HL-60 (cell line): ENCODE results near the gene ALG3.

Experiments
- DNase-seq, 2 experiments: peaks; one replicate each; pipeline ENCODE4 v3.0.0-alpha.2; 2010 to 2020; ENCODE audit warnings: low read depth in 1 of 2, low spot score in 1 of 2
- H3K27ac ChIP-seq: fragments of 250-450 bp; sonication (Bioruptor Pico); replicated peaks from 2 replicates; pipeline ENCODE4 v1.5.1; 2020; ENCODE audit warnings: mild to moderate bottlenecking, moderate library complexity
- H3K27me3 ChIP-seq: fragments of 250-450 bp; sonication (Bioruptor Pico); 2 replicates; pipeline ENCODE4 v1.5.1; 2021; ENCODE audit warnings: mild to moderate bottlenecking, moderate library complexity; ENCODE audit not compliant: insufficient read depth, poor library complexity, severe bottlenecking
- H3K4me3 ChIP-seq: replicated peaks from 2 replicates; pipeline ENCODE4 v1.5.1; 2011; ENCODE audit warnings: mild to moderate bottlenecking, control low read depth, low read length; ENCODE audit not compliant: insufficient read depth
- CTCF ChIP-seq: IDR thresholded peaks from one replicate; pipeline ENCODE4 v1.5.1; 2011; ENCODE audit warnings: low read length, control low read depth, inconsistent platforms; ENCODE audit not compliant: insufficient read depth
- GABPA ChIP-seq: IDR thresholded peaks from 2 replicates; pipeline ENCODE4 v1.6.1; 2012; ENCODE audit warnings: low read depth
- POLR2AphosphoS5 ChIP-seq: IDR thresholded peaks from 2 replicates; pipeline ENCODE4 v1.6.1; 2012; ENCODE audit warnings: low read depth
- REST ChIP-seq: IDR thresholded peaks from 2 replicates; pipeline ENCODE4 v1.6.1; 2012; ENCODE audit warnings: low read depth; ENCODE audit not compliant: insufficient replicate concordance
- SPI1 ChIP-seq: IDR thresholded peaks from 2 replicates; pipeline ENCODE4 v1.6.1; 2012; ENCODE audit warnings: low read depth, mild to moderate bottlenecking, borderline replicate concordance

ALG3 gene

GRCh38 chr3:184234671-184235380, 13.9 kb downstream of the ALG3 start:
- Histone ChIP-seq H3K27me3 (peaks cover 22% of the 10 kb centered on the region), H3K27ac (no peak overlapping the region)

GRCh38 chr3:184234224-184234623, 14.5 kb downstream of the ALG3 start:
- TF ChIP-seq GABPA (no peak), SPI1 (no peak), POLR2AphosphoS5 (no peak), CTCF (no peak), REST (no peak)
- peaks cover 26% of the 10 kb centered on the region for H3K27me3 ChIP-seq
- DNase-seq, result peak in 1 of 2 experiments; percentile 21
- H3K4me3 ChIP-seq, result no peak overlapping the region
- H3K27ac ChIP-seq, result no peak overlapping the region

More at GRCh38 chr3:184234671-184235380, 13.9 kb downstream of the ALG3 start:
- TF ChIP-seq GABPA (no peak), POLR2AphosphoS5 (no peak), SPI1 (no peak), CTCF (no peak), REST (no peak)
- H3K4me3 ChIP-seq, result no peak overlapping the region
- no peak for DNase-seq

- no peak for DNase-seq
- Histone ChIP-seq H3K27me3 (peaks cover 31% of the 10 kb centered on the region), H3K4me3 (no peak overlapping the region), H3K27ac (no peak overlapping the region)
- TF ChIP-seq REST, result no peak
- TF ChIP-seq SPI1, result no peak
- no peak for TF ChIP-seq POLR2AphosphoS5
- TF ChIP-seq CTCF, result no peak
- TF ChIP-seq GABPA, result no peak
These were observed 15.5 kb downstream of the ALG3 start for GRCh38 chr3:184233127-184233843.
